Ramos (cell line): Measurements from ENCODE around the gene PLCB2.

Experiments
- in situ Hi-C: fragments of 300-500 bp; cut with MboI; formaldehyde crosslinking; loops from one replicate; pipeline ENCODE4 v1.14.3; 2022; ENCODE audit warnings: low sequenced_read_pairs; ENCODE audit not compliant: unreplicated experiment

PLCB2 gene, protein sequence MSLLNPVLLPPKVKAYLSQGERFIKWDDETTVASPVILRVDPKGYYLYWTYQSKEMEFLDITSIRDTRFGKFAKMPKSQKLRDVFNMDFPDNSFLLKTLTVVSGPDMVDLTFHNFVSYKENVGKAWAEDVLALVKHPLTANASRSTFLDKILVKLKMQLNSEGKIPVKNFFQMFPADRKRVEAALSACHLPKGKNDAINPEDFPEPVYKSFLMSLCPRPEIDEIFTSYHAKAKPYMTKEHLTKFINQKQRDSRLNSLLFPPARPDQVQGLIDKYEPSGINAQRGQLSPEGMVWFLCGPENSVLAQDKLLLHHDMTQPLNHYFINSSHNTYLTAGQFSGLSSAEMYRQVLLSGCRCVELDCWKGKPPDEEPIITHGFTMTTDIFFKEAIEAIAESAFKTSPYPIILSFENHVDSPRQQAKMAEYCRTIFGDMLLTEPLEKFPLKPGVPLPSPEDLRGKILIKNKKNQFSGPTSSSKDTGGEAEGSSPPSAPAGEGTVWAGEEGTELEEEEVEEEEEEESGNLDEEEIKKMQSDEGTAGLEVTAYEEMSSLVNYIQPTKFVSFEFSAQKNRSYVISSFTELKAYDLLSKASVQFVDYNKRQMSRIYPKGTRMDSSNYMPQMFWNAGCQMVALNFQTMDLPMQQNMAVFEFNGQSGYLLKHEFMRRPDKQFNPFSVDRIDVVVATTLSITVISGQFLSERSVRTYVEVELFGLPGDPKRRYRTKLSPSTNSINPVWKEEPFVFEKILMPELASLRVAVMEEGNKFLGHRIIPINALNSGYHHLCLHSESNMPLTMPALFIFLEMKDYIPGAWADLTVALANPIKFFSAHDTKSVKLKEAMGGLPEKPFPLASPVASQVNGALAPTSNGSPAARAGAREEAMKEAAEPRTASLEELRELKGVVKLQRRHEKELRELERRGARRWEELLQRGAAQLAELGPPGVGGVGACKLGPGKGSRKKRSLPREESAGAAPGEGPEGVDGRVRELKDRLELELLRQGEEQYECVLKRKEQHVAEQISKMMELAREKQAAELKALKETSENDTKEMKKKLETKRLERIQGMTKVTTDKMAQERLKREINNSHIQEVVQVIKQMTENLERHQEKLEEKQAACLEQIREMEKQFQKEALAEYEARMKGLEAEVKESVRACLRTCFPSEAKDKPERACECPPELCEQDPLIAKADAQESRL

DNA sequence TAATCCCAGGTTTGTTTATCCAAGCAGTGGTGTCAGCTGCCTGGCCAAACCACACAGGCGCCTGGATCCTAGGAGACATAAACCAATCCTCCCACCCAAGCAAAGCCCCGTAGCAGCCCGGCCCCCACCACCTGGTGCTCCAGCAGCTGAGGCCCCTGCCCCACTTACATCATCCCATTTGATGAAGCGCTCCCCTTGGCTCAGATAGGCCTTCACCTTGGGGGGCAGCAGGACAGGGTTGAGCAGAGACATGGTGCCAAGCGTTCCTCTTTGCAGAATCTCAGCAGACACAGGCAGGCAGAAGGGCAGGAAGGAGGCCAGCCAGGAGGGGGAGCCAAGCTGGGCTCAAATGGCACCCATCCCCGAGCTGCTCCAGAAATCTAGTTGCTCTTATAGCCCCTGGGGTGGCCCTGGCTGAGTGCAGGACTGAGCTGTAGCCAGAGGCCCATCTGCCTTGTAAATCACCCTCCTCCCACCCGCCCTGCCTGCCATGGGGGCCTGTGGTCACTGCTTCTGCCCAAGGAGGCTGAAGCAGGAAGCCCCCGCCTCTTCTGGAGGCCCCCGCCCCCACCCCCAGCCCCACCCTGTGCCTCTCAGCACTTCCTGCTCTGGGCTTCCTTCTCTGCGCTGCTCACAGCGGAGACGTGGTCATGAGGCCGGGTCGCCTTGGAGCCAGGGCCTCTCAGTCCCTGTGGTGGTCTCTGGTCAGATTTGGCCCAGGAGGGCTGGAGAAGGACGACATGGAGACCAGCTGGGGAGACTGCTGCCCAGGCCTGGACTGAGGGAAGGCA lies at the start of gene PLCB2:
PLCB2 (minus strand) TSS at position 515 of the 791 bp plus-strand sequence; CDS start at position 252, 263 bp downstream.
- in situ Hi-C loops, result no loop called here

DNA sequence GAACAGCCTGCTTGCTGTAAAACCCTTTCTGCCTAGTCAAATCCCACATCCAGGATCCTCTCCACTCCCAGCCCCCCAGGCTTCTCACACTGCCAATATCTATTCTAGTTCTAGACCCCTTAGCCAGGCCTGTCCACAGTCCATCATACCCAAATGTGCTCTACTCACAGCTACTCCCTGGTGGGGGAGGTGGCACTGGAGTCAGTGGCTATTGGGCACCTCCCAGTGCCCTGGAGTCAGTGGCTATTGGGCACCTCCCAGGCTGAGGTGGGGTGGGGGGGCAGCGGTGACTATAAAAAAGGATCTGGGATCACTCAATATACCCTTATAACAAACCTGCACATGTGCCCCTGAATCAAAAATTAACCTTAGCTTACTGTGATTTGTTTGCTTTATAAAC lies 49.5 kb upstream of the PLCB2 start:
- in situ Hi-C loops, result no loop called here

DNA sequence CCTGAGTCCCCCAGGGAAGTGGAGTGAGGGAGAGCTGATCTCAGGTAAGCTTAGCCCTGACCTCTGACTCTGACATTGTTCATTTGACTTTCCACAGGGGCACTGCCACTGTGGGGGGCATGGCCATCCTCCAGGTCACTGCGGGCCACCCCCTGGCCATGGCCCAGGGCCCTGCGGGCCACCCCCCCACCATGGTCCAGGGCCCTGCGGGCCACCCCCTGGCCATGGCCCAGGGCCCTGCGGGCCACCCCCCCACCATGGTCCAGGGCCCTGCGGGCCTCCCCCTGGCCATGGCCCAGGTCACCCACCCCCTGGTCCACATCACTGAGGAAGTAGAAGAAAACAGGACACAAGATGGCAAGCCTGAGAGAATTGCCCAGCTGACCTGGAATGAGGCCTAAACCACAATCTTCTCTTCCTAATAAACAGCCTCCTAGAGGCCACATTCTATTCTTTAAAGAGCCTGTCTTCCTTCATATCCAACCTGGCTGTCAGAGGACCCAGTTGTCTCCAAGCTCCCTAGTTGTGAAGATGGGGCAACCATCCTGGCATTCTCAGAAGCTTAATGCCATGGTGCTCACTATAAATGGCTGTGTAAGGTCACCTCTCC lies 48.3 kb upstream of the PLCB2 start:
- in situ Hi-C loops, result no loop called here

DNA sequence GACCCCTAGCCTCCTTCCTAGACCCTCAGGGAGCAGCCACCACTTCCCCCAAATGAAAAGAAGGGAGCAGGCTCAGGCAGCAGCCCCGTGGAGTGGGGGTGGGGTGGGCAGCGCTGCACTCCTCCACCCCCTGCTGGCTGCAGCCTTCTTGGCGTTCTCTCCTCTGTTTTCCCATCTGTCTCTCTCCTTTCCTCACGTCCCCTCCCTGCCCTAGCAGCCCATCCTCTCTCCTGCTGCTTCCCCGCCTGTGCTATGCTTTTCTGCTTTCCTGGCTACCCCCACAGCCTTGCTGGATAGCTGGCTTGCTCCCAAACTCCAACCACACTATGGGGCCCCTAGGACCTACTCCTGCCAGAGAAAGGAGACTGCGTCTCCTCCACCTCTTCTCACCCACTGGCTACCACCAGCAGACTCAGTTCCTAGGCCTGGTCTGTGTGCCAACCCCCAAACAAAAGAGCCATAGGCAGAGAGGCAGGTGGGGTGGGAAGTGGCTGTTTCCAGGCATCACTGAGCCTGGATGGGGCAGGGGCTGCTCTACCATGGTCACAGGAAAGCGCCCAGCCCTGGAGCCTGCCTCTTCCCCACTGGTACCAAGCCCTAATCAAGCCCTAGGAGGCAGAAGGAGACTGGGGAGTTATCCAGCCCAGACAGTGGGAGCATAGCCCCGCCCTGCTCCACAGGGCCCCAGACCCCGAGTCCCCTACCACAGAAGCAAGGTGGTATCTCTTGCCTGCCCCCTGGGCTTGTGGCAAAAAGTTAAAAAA lies 46.9 kb upstream of the PLCB2 start:
- in situ Hi-C loops, result no loop called here

DNA sequence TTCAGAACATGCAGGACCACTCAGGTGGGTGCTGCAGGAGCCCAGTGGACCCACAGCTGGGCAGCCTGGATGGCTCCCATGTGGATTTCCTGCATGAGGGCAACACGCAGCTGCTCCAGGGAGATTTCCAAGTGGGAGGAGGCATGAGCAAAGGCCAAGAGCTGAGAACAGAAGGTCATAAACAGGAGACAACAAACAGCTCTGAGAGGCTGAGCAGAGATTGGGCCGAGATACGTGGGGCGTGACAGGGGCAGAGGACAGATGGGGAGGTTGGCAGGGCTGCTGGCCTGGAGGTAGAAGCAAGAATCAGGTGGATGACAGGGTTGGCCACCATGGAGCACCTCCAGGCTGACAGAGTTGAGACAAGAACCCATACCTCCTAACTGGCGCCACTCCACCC lies 46.0 kb upstream of the PLCB2 start:
- in situ Hi-C loops, result no loop called here

DNA sequence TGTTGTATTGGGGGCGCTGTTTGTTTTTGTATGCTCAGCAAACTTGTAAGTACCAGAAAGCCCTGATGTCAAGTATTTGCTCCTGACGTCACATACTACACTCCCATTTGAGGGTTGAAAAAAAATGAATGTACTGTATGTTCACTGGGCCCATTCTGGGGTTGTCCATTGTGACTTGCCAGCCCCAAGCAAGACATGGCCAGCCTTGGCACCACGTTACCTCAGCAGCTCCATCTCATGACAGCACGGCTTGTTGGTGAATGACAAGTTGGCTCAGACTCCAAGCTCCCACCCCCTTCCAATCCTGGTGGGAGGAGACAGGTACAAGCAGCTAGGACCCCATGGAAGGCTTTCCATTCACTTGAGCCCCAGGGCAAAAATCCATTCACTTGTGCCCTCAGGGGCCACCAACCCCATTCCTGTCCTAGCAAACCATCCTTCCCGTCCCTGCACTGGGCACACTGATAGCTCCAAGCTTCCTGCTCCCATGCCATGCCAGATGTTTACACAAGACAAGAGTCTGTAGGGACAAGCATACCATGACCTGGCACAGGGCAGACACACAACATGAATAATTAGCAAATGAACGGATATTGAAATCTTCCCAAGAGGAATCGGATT lies 44.7 kb upstream of the PLCB2 start:
- in situ Hi-C loops, result no loop called here

DNA sequence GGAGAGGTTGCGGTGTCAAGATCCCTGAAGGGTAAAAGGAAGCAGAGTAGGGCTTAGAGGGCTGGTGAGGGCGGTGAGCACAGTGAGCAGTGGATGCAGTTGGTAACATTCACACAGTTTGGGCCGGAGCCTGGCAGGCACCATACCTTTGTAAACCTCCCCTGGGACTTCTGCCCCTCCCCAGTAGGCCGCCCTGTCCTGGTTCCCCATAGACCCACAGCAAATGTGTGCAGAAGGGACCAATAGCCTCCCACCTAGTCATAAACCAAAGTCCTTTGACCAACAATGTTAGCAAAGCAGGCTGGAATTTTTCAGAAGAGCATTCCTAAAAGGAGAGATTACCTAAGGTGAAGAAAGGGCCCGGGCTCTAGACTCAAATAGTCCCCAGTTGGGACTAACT lies 41.4 kb upstream of the PLCB2 start:
- in situ Hi-C loops, result loop anchor here (5.0 kb wide), 1 partner anchor 73 kb away; no protein-coding TSS in a partner anchor

DNA sequence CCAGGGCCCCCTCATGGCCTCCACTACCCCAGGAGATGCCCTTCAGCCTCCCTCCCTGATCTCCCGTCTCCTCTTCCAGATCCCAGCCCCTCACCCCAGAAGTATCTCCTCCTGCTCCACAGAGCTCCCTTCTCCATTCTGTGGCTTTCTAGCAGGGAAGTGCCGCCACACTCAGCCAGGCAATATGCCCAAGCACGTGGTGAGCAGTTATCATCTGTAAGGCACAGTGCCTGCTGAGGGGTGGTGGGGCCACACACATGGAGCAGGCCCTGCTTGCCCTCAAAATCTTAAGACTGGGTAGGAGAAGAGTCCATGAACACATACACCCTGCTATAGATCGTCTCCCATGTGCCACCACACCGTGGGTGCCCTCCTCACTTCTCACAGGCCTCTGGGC lies 40.7 kb upstream of the PLCB2 start:
- in situ Hi-C loops, result loop anchor here (5.0 kb wide), 1 partner anchor 74 kb away; no protein-coding TSS in a partner anchor

DNA sequence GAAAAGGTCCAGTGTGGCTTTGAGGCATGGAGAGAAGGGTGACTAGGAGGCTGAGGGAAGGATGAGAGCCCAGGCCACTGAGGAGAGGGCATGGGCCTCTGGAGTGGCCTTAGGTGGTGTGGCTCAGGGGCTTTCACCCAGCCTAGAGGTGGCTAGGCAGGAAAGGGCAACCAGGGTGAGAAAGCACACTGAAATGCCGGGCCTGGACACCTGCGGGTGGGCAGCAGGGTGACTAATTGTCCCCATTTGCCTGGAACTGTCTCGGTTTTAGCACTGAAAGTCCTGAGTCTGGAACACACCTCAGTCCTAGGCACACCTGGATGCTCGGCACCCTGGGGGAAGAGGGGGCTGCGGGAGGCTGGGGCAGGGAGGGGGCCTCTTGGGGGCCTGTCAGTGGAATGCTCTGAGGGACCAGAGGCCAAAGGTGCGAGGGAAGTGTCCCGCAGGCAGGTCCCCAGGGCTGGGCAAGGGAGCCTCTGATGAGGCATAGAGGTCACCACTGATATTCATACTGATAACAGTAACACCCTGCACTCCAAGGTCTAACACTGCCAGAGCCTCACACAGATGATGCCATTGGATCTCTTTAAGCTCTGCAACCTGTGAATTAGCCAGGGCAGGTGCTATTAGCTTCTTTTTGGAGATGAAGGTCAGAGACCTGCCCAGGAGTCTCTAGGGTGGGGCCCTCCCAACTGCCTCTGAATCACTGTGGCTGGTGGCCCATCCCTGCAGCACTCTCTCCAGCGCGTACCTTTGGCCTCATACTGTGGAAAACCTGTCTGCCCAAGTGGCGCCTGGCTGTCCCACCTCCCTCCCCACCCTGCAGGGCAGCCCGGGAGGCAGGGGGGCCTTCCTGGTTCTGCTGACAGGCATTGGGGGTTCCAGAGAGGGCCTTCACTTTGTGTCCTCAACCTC lies 40.1 kb upstream of the PLCB2 start:
- in situ Hi-C loops, result loop anchor here (5.0 kb wide), 1 partner anchor 74 kb away; no protein-coding TSS in a partner anchor

DNA sequence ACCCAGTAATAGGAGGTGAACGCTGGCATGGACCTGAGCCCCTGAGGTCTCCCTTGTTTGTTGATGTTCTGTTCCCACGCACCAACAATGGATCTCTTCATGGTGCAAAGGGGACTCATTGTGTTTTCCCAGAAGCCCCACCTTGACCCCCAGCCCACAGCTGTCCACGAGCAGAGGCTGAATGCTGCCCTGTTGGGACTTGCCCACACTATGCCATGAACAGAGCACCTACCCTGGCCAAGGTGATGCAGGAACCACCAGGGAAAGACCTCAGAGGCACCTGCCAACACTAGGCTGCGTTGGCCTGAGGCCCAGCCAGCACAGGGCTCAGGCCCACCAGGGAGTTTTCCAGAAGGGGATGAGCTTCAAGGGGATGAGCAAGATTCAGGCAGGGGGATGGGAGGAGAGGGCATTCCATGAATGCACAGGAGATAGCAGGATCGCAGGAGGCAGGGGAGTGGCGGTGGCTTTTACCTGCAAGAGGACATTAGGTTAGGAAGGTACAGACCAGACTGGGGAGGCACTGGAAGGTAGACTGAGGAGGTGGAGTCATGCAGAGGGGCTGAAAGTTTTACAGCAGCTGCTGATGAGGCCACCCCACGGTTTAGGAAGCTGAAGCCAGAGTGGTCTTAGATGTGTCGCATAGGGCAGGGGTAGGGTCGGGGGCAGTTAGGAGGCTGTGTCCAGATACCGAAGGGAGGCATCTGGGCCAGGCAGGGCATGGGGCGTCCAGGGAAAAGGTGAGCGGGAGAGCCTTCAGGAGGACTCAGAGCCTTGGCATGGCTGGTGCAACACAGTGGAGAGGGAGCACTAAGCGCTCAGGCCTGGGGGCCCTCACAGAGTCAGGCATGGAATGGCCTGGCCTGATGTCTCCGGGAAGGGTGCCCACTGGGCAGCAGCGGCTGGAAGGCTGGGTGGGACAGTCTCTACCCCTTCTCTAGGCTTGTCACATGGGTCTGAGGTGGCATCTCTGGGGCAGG lies 39.1 kb upstream of the PLCB2 start:
- in situ Hi-C loops, result loop anchor here (5.0 kb wide), 1 partner anchor 75 kb away; no protein-coding TSS in a partner anchor

DNA sequence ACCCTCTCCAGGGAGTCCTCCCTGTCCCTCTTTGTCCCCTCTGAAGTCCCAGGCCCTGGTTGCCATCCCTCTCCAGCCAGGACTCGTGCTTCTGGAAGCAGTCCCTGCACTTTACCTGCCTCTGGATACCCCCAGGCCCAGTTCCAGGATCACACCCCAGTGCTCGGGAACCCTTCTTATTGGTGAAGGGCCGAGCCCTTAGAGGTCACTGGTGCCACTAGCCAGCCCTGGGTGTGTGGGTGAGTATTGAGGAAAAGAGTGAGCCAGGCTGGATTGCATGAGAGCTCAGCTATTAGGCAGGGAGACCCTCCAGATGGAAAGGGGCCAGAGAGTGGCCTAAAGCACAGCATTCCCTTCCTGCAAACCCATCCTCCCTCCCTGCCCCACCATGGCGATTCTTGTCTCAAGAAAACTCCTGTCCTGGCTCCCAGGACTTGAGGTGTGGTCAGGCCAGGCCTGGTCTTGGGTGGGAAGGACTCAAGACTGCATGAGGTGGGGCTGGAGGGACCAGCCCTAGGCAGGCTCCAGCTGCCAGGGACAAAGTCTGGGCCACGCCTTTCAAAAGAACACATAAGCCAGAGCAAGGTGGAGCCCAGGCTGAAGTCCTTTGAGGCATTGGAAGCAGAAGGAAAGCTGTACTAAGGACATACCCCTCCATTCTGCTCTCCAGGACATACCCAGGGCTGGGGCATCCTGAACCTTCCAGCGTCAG lies 38.3 kb upstream of the PLCB2 start:
- in situ Hi-C loops, result loop anchor here (5.0 kb wide), 1 partner anchor 76 kb away; no protein-coding TSS in a partner anchor

DNA sequence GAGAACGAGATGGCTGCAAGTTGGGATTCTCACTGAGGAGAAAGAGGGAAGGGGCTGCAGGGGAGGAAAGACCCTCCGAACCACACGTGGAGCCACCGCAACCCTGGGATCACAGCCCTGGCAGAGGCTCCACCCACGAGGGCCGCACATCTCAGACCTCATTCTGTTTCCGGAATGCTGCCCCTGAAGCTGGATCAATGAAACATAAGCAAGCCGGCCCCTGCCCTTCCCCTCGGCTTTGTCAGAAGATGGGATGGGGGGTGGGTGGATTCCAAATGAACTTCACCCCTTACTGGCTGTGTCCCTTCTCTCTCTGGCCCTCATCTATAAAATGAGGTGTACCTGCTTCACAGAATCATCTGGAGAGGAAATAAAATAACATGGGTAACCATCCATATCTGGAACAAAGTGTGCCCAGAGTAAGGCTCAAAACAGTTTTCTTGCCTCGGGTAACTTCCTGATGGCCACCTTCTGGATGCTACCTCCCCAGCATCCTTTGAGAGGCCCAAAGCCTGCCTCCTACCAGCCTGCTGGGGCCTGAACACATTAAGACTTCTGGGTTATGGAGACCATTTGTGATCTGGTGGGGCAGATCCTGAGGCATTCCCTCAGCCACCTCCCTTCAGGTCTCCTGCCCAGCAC lies 37.6 kb upstream of the PLCB2 start:
- in situ Hi-C loops, result loop anchor here (5.0 kb wide), 1 partner anchor 77 kb away; no protein-coding TSS in a partner anchor

DNA sequence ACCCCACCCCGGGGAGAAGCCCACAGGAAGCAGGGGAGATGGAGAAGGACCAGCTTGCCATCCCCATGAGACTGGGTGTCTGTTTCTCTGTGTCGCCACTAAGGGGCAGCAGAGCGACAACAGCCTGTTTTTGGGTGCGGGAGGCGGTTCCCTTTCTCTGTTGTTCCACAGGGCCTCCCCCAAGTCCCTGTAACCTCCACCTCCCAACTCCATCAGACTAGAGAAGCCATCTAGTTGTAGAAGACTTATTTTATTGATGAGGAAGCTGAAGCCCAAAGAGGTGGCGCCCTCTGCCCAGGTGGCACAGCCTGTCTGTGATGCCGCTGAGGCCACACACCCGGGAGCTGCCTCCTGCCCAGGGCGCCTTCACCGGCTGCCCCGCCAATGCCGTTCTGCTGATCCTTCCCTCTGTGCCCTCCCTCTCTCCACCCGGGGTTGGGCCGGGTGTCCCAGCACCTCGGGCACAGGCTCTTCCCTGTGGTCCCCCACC lies 36.9 kb upstream of the PLCB2 start:
- in situ Hi-C loops, result loop anchor here (5.0 kb wide), 1 partner anchor 78 kb away; no protein-coding TSS in a partner anchor

DNA sequence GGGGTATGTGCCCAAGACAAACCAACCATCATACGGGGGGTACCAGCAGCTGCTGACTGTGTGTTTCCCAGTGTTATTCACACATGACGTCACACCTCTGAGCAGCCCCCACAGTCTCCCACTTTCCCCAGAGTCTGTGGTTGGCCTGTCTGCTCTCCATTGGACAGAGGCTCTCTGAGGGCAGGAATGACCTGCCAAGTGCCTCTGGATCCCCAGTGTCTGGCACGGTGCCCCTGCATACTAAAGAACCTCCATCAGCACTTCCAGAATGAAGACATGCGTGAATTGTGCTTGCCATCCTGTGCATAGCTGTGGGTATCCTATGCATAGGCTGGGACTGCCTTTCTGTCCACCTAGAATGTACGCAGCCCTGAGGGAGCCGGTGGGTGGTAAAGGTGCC lies 36.5 kb upstream of the PLCB2 start:
- in situ Hi-C loops, result no loop called here
